Activated CD4-positive, alpha-beta T cell treated with anti-CD3 and anti-CD28 coated beads, Interleukin-2, amount 50 U/mL, for 1 hour (primary cell): ENCODE measurements around the gene BANP.
"Not testable (repeated sequence)": the region's sequence is repeated elsewhere in the genome, so short reads cannot be mapped to it uniquely, and the experiment has no call there.

Experiments
- DNase-seq: peaks from one replicate; pipeline ENCODE4 v3.0.0-alpha.2; 2020

The BANP gene

GRCh38 chr16:88071908-88072307, 120.7 kb downstream of the BANP start:
- no peak for DNase-seq

GRCh38 chr16:88072571-88073001, 121.4 kb downstream of the BANP start:
- DNase-seq: no peak

- no peak for DNase-seq
Observed at GRCh38 chr16:88073201-88073721, 122.0 kb downstream of the BANP start.

- no peak for DNase-seq
Observed at GRCh38 chr16:88074041-88074440, 122.8 kb downstream of the BANP start.

GRCh38 chr16:88076211-88076931, 125.1 kb downstream of the BANP start:
- no peak for DNase-seq

DNA sequence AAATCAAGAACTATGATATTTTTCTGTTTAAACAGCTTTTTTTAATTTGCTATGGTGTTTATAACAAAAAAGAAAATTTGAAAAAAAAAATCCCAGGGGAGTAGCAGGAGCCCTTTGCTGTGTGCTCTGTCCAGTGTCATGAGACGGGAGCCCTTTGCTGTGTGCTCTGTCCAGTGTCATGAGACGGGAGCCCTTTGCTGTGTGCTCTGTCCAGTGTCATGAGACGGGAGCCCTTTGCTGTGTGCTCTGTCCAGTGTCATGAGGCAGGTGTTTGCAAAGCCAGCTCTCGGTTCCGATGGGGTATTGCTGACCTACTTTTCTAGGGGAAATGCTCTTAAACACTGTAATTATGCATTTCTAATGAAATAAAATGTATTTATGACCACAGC, 125.7 kb downstream of the BANP start:
- DNase-seq: not testable (repeated sequence)

GRCh38 chr16:88077328-88078108, 126.3 kb downstream of the BANP start:
- no peak for DNase-seq

DNA sequence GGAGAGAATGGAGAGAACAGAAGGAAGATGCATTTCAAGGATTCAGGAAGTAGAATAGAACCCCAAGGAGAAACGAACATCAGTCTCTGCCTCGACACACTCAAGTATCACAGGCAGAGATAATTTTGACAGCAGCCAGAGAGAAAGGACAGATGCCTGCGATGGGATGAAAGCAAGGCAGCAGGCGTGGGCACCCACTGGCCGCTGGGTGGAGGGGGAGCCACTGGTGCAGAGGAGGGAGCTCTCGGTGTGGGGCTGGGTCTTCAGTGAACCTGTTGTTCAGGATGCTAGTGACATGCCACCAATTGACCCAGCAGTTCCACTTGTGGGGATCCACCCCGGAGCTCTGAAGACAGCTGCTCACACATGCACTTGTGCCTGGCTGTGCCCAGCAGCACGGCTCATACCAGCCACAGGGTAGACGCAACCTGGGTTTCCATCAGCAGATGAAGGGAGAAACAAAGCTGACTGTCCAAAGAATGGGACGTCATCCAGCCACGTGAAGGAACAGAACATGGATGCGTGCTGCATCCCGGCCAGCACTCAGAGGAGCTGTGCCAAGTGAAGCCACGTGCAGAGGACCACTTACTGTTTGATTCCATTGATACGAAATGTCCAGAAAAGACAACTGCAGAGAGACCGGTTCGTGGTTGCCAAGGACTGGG, 127.0 kb downstream of the BANP start:
- DNase-seq: no peak

DNA sequence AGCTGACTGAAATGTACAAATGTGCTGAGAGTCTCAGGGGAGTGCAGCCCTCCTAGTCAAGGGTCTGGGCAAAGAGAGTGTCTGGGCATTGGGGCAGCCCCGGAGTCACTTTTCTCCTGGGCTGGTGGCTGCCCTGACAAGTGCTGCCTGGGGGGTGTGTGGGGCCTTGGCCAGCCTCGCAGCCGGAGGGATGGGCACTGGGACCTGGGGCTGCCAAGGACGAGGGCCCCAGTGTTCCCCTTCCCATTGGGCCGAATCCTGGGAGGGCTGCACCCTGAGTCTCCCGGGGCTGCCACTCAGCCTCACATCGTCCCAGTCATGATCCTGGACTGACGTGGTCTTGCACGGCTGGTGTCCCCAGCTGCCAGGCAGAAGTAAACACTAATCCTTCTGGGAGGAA, 132.3 kb downstream of the BANP start:
- no peak for DNase-seq

- no peak for DNase-seq
Observed at GRCh38 chr16:88084881-88085280, 133.6 kb downstream of the BANP start.

GRCh38 chr16:88086571-88087516, 135.6 kb downstream of the BANP start:
- no peak for DNase-seq

- no peak for DNase-seq
Observed at GRCh38 chr16:88087517-88087877, 136.3 kb downstream of the BANP start.

GRCh38 chr16:88088161-88088581, 136.9 kb downstream of the BANP start:
- no peak for DNase-seq

- not testable (repeated sequence) for DNase-seq
Observed at GRCh38 chr16:88088611-88089010, 137.4 kb downstream of the BANP start.

DNA sequence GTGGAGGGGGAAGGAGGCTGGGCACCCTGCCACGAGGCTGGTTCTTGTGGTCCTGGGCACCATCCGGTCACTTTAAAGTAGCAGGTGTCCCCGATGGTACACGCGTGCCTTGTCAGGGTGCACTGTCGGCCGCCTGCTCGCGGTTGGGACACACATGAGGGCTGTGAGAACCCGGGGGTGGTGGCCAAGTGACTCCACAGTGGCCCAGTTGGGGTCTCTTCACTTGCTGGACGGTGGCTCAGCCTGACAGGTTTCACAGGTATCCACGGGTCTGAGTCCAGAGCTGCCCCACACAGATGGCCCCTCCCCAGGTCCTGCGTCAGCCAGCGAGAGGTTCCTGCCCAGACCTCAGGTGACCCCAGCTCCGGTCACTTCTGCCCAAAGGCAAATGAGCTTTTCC, 137.8 kb downstream of the BANP start:
- DNase-seq: not testable (repeated sequence)

- DNase-seq: not testable (repeated sequence)
Observed at GRCh38 chr16:88089632-88090376, 138.6 kb downstream of the BANP start.

- not testable (repeated sequence) for DNase-seq
Observed at GRCh38 chr16:88090377-88091175, 139.3 kb downstream of the BANP start.

GRCh38 chr16:88091221-88091971, 140.2 kb downstream of the BANP start:
- not testable (repeated sequence) for DNase-seq

- not testable (repeated sequence) for DNase-seq
Observed at GRCh38 chr16:88091972-88092302, 140.7 kb downstream of the BANP start.
